Measurements from ENCODE around the gene SRD5A3.
"Not testable (repeated sequence)": the region's sequence is repeated elsewhere in the genome, so short reads cannot be mapped to it uniquely, and the experiment has no call there.

SRD5A3 gene

GRCh38 chr4:55354648-55355047 is 8.6 kb downstream of the SRD5A3 start:
- no peak for FAIRE-seq
- TF ChIP-seq PAX5 (IDR thresholded peaks at IDR 0.05; ENCODE audit: insufficient read depth, low read length, severe bottlenecking) (no peak), POLR2A (IDR thresholded peaks at IDR 0.05; ENCODE audit: low read depth, low read length) (no peak), SPI1 (IDR thresholded peaks at IDR 0.05; ENCODE audit: low read depth, low read length) (no peak), TAF1 (IDR thresholded peaks at IDR 0.05; ENCODE audit: low read depth, low read length) (no peak)
- no peak for DNase-seq (ENCODE audit: insufficient read length, low spot score)

- TF ChIP-seq POU2F2 (IDR thresholded peaks at IDR 0.05; ENCODE audit: low read depth, low read length) (no peak), POLR2AphosphoS5 (IDR thresholded peaks at IDR 0.05; ENCODE audit: low read depth, low read length) (no peak), PAX5 (IDR thresholded peaks at IDR 0.05; ENCODE audit: insufficient read depth, low read length, severe bottlenecking) (no peak), TAF1 (IDR thresholded peaks at IDR 0.05; ENCODE audit: low read depth, low read length) (no peak), POLR2A (IDR thresholded peaks at IDR 0.05; ENCODE audit: low read depth, low read length) (no peak), SPI1 (IDR thresholded peaks at IDR 0.05; ENCODE audit: low read depth, low read length) (no peak)
- DNase-seq (ENCODE audit: insufficient read length, low spot score) = no peak
- FAIRE-seq = no peak
These were observed 9.5 kb downstream of the SRD5A3 start for GRCh38 chr4:55355555-55355954.

- DNase-seq (ENCODE audit: insufficient read length, low spot score) (no peak), FAIRE-seq (no peak)
- TF ChIP-seq POU2F2 (IDR thresholded peaks at IDR 0.05; ENCODE audit: low read depth, low read length) = no peak
- TF ChIP-seq PAX5 (IDR thresholded peaks at IDR 0.05; ENCODE audit: insufficient read depth, low read length, severe bottlenecking) = no peak
- no peak for TF ChIP-seq SPI1 (IDR thresholded peaks at IDR 0.05; ENCODE audit: low read depth, low read length)
- TF ChIP-seq TAF1 (IDR thresholded peaks at IDR 0.05; ENCODE audit: low read depth, low read length) = no peak
- no peak for TF ChIP-seq POLR2A (IDR thresholded peaks at IDR 0.05; ENCODE audit: low read depth, low read length)
- no peak for TF ChIP-seq POLR2AphosphoS5 (IDR thresholded peaks at IDR 0.05; ENCODE audit: low read depth, low read length)
These were observed 11.0 kb downstream of the SRD5A3 start for GRCh38 chr4:55356991-55357461.

- FAIRE-seq (no peak), DNase-seq (ENCODE audit: insufficient read length, low spot score) (no peak)
- TF ChIP-seq POLR2A (IDR thresholded peaks at IDR 0.05; ENCODE audit: low read depth, low read length) (no peak), TAF1 (IDR thresholded peaks at IDR 0.05; ENCODE audit: low read depth, low read length) (no peak), PAX5 (IDR thresholded peaks at IDR 0.05; ENCODE audit: insufficient read depth, low read length, severe bottlenecking) (no peak), POU2F2 (IDR thresholded peaks at IDR 0.05; ENCODE audit: low read depth, low read length) (no peak), SPI1 (IDR thresholded peaks at IDR 0.05; ENCODE audit: low read depth, low read length) (no peak), POLR2AphosphoS5 (IDR thresholded peaks at IDR 0.05; ENCODE audit: low read depth, low read length) (no peak)
These were observed 12.2 kb downstream of the SRD5A3 start for GRCh38 chr4:55358246-55358645.

GRCh38 chr4:55358668-55359067 is 12.6 kb downstream of the SRD5A3 start:
- peak; percentile 31 for FAIRE-seq
- TF ChIP-seq POU2F2 (IDR thresholded peaks at IDR 0.05; ENCODE audit: low read depth, low read length) = peak; percentile 42; the same call in 1 of the 2 replicates
- no peak for TF ChIP-seq SPI1 (IDR thresholded peaks at IDR 0.05; ENCODE audit: low read depth, low read length)
- peak; percentile 17 for DNase-seq (ENCODE audit: insufficient read length, low spot score)

GRCh38 chr4:55359397-55359916 is 13.4 kb downstream of the SRD5A3 start:
- DNase-seq (ENCODE audit: insufficient read length, low spot score) (no peak), FAIRE-seq (no peak)
- no peak for TF ChIP-seq TAF1 (IDR thresholded peaks at IDR 0.05; ENCODE audit: low read depth, low read length)
- TF ChIP-seq PAX5 (IDR thresholded peaks at IDR 0.05; ENCODE audit: insufficient read depth, low read length, severe bottlenecking) = no peak
- TF ChIP-seq SPI1 (IDR thresholded peaks at IDR 0.05; ENCODE audit: low read depth, low read length) = no peak
- TF ChIP-seq POLR2AphosphoS5 (IDR thresholded peaks at IDR 0.05; ENCODE audit: low read depth, low read length) = no peak

GRCh38 chr4:55362938-55363337 is 16.9 kb downstream of the SRD5A3 start:
- not testable (repeated sequence) for FAIRE-seq; DNase-seq (ENCODE audit: insufficient read length, low spot score)

- TF ChIP-seq SPI1 (IDR thresholded peaks at IDR 0.05; ENCODE audit: low read depth, low read length) (no peak), POLR2AphosphoS5 (IDR thresholded peaks at IDR 0.05; ENCODE audit: low read depth, low read length) (no peak), TAF1 (IDR thresholded peaks at IDR 0.05; ENCODE audit: low read depth, low read length) (no peak), POLR2A (IDR thresholded peaks at IDR 0.05; ENCODE audit: low read depth, low read length) (no peak), POU2F2 (IDR thresholded peaks at IDR 0.05; ENCODE audit: low read depth, low read length) (no peak), PAX5 (IDR thresholded peaks at IDR 0.05; ENCODE audit: insufficient read depth, low read length, severe bottlenecking) (no peak)
- no peak for DNase-seq (ENCODE audit: insufficient read length, low spot score)
- FAIRE-seq = no peak
These were observed 17.8 kb downstream of the SRD5A3 start for GRCh38 chr4:55363691-55364351.

GRCh38 chr4:55364691-55365344 is 18.8 kb downstream of the SRD5A3 start:
- TF ChIP-seq PAX5 (IDR thresholded peaks at IDR 0.05; ENCODE audit: insufficient read depth, low read length, severe bottlenecking) (no peak), POU2F2 (IDR thresholded peaks at IDR 0.05; ENCODE audit: low read depth, low read length) (no peak), POLR2AphosphoS5 (IDR thresholded peaks at IDR 0.05; ENCODE audit: low read depth, low read length) (no peak), POLR2A (IDR thresholded peaks at IDR 0.05; ENCODE audit: low read depth, low read length) (no peak), TAF1 (IDR thresholded peaks at IDR 0.05; ENCODE audit: low read depth, low read length) (no peak), SPI1 (IDR thresholded peaks at IDR 0.05; ENCODE audit: low read depth, low read length) (no peak)
- FAIRE-seq (no peak), DNase-seq (ENCODE audit: insufficient read length, low spot score) (no peak)

- TF ChIP-seq SPI1 (IDR thresholded peaks at IDR 0.05; ENCODE audit: low read depth, low read length) (no peak), PAX5 (IDR thresholded peaks at IDR 0.05; ENCODE audit: insufficient read depth, low read length, severe bottlenecking) (no peak)
- FAIRE-seq (no peak), DNase-seq (ENCODE audit: insufficient read length, low spot score) (no peak)
These were observed 19.3 kb downstream of the SRD5A3 start for GRCh38 chr4:55365345-55365728.

All from GM12891 (cell line).